HCT116 (cell line): ENCODE measurements around the gene SGIP1. TPM values are rescaled to one million over a fixed set of nuclear protein-coding genes. Genes with fewer than 3 reads are reported as not detected.

ENCODE experiments used
- ATAC-seq: fragments of 200-7000 bp; cut with Tn5 transposase; 2 replicates; pipeline ENCODE4 v1.9.1; 2020; ENCODE audit warnings: mild to moderate bottlenecking, moderate library complexity
- BruUV-seq: library from RNA; stranded (reverse); fragments of 400-500 nt; replicated peaks from 2 replicates; lab custom pipeline; 2021; lab: Mats Ljungman, UMichigan
- CTCF ChIA-PET: fragments of 300-600 bp; sonication (Branson Sonifier 250); formaldehyde crosslinking; loops from one replicate; lab custom pipeline; 2021; ENCODE audit warnings: antibody characterized with exemption; lab: Charles Lee
- POLR2A ChIA-PET: fragments of 300-600, 350-600 bp; sonication (Branson Sonifier 250); formaldehyde crosslinking; loops from one replicate; lab custom pipeline; 2021; ENCODE audit warnings: antibody characterized with exemption; lab: Charles Lee
- RAD21 ChIA-PET, 2 experiments: fragments of 300-600 bp; sonication (Branson Sonifier 250); formaldehyde crosslinking; loops; one replicate each; lab custom pipeline; 2023; ENCODE audit warnings: low total read pairs in 2 of 2; ENCODE audit not compliant: uncharacterized antibody in 2 of 2, unreplicated experiment in 2 of 2, low non-redundant PET in 1 of 2; lab: Charles Lee
- DNase-seq: peaks from one replicate; pipeline ENCODE4 v3.0.0-alpha.2; 2010; ENCODE audit warnings: low read depth, low spot score
- H2AFZ ChIP-seq: fragments of 200-600 bp; shearing (Covaris generic), sonication (generic); 2 replicates; pipeline ENCODE4 v1.6.1; 2017; ENCODE audit warnings: low read depth, mixed run types, mixed read lengths, antibody characterized with exemption, low read length; ENCODE audit not compliant: poor library complexity, severe bottlenecking
- H3K27ac ChIP-seq: 2 replicates; pipeline ENCODE4 v1.5.1; 2012; ENCODE audit warnings: low read depth, low read length
- H3K27me3 ChIP-seq: fragments of 200-600 bp; sonication (generic); 2 replicates; pipeline ENCODE4 v1.6.1; 2016; ENCODE audit warnings: mixed run types, low read length, mixed read lengths; ENCODE audit not compliant: insufficient read depth
- H3K36me3 ChIP-seq, 2 experiments: fragments of 200-500 bp in 1 of 2; fragments of 200-600 bp in 1 of 2; sonication (Bioruptor generic) in 1 of 2; sonication (generic) in 1 of 2; 2 replicates each; pipeline versions ENCODE4 v1.5.1 to v1.6.1; 2014 to 2016; ENCODE audit warnings: low read length in 2 of 2, inconsistent platforms in 1 of 2, mixed read lengths in 1 of 2, mixed run types in 1 of 2; ENCODE audit not compliant: insufficient read depth in 2 of 2, control insufficient read depth in 1 of 2
- H3K4me1 ChIP-seq, 2 experiments: fragments of 200-600 bp in 1 of 2; sonication (generic) in 1 of 2; 2 replicates each; pipeline versions ENCODE4 v1.5.1 to v1.6.1; 2012 to 2017; ENCODE audit warnings: low read length in 2 of 2, inconsistent platforms in 1 of 2, mild to moderate bottlenecking in 1 of 2, mixed read lengths in 1 of 2, mixed run types in 1 of 2, moderate library complexity in 1 of 2; ENCODE audit not compliant: insufficient read depth in 2 of 2, control insufficient read depth in 1 of 2
- H3K4me2 ChIP-seq: fragments of 200-600 bp; sonication (generic); 2 replicates; pipeline ENCODE4 v1.6.1; 2017; ENCODE audit warnings: mixed run types, low read length, mixed read lengths
- H3K4me3 ChIP-seq, 2 experiments: fragments of 200-600 bp in 1 of 2; sonication (generic) in 1 of 2; replicated peaks in 1 of 2; 2 replicates each; pipeline ENCODE4 v1.5.1; 2011 to 2016; ENCODE audit warnings: low read length in 2 of 2, control low read depth in 1 of 2, low read depth in 1 of 2, mild to moderate bottlenecking in 1 of 2, mixed read lengths in 1 of 2, mixed run types in 1 of 2
- H3K79me2 ChIP-seq: fragments of 200-600 bp; sonication (generic); 2 replicates; pipeline ENCODE4 v1.6.1; 2017; ENCODE audit warnings: mild to moderate bottlenecking, mixed run types, low read length, moderate library complexity, mixed read lengths; ENCODE audit not compliant: insufficient read depth
- H3K9ac ChIP-seq: fragments of 200-600 bp; sonication (generic); 2 replicates; pipeline ENCODE4 v1.6.1; 2016; ENCODE audit warnings: low read length, mixed read lengths
- H3K9me2 ChIP-seq: fragments of 200-600 bp; sonication (generic), shearing (Covaris generic); 2 replicates; pipeline ENCODE4 v1.6.1; 2017; ENCODE audit warnings: mixed run types, mild to moderate bottlenecking, moderate library complexity; ENCODE audit not compliant: insufficient read depth
- H3K9me3 ChIP-seq, 2 experiments: fragments of 200-500 bp in 1 of 2; fragments of 200-600 bp in 1 of 2; sonication (Bioruptor generic) in 1 of 2; sonication (generic) in 1 of 2; 2 replicates each; pipeline ENCODE4 v1.6.1; 2014 to 2017; ENCODE audit warnings: low read length in 2 of 2, mixed read lengths in 2 of 2, inconsistent platforms in 1 of 2, low read depth in 1 of 2, mild to moderate bottlenecking in 1 of 2, mixed run types in 1 of 2, moderate library complexity in 1 of 2; ENCODE audit not compliant: control insufficient read depth in 1 of 2, insufficient read depth in 1 of 2
- H4K20me1 ChIP-seq: fragments of 200-600 bp; sonication (generic), shearing (Covaris generic); 2 replicates; pipeline ENCODE4 v1.6.1; 2017; ENCODE audit warnings: mixed run types, mild to moderate bottlenecking, moderate library complexity; ENCODE audit not compliant: insufficient read depth
- CBX3 ChIP-seq: IDR thresholded peaks from 2 replicates; pipeline ENCODE4 v1.6.1; 2012; ENCODE audit warnings: low read depth
- CEBPB ChIP-seq: IDR thresholded peaks from 2 replicates; pipeline ENCODE4 v1.6.1; 2012; ENCODE audit warnings: low read depth
- CTCF ChIP-seq, 3 experiments: fragments of 200-600 bp in 1 of 3; sonication (generic) in 1 of 3; IDR thresholded peaks in 2 of 3; conservative IDR thresholded peaks in 1 of 3; 2 replicates each; pipeline ENCODE4 v1.5.1; 2012 to 2017; ENCODE audit warnings: low read depth in 2 of 3, low read length in 2 of 3, antibody characterized with exemption in 1 of 3, borderline replicate concordance in 1 of 3, control low read depth in 1 of 3, mild to moderate bottlenecking in 1 of 3, mixed read lengths in 1 of 3, mixed run types in 1 of 3, moderate library complexity in 1 of 3; ENCODE audit not compliant: insufficient read depth in 1 of 3
- EGR1 ChIP-seq: IDR thresholded peaks from 2 replicates; pipeline ENCODE4 v1.6.1; 2012; ENCODE audit warnings: low read depth
- EZH2 ChIP-seq: fragments of 200-600 bp; sonication (generic); IDR thresholded peaks from 2 replicates; pipeline ENCODE4 v1.6.1; 2017; ENCODE audit warnings: antibody characterized with exemption, mixed run types
- FOSL1 ChIP-seq: IDR thresholded peaks from 2 replicates; pipeline ENCODE4 v1.6.1; 2012; ENCODE audit warnings: low read depth
- MAX ChIP-seq: IDR thresholded peaks from 2 replicates; pipeline ENCODE4 v1.6.1; 2012
- POLR2A ChIP-seq: IDR thresholded peaks from 2 replicates; pipeline ENCODE4 v1.7.0; 2011; ENCODE audit warnings: borderline replicate concordance; ENCODE audit not compliant: insufficient read depth, insufficient read length; ENCODE audit errors: extremely low read depth
- POLR2AphosphoS5 ChIP-seq: IDR thresholded peaks from 2 replicates; pipeline ENCODE4 v1.6.1; 2011; ENCODE audit warnings: mild to moderate bottlenecking, low read depth, low read length, moderate library complexity
- SIN3A ChIP-seq: IDR thresholded peaks from 2 replicates; pipeline ENCODE4 v1.6.1; 2012; ENCODE audit warnings: low read depth
- SP1 ChIP-seq: IDR thresholded peaks from 2 replicates; pipeline ENCODE4 v1.6.1; 2012; ENCODE audit warnings: low read depth
- YY1 ChIP-seq: IDR thresholded peaks from 2 replicates; pipeline ENCODE4 v1.6.1; 2011; ENCODE audit warnings: low read length, low read depth, moderate library complexity, mild to moderate bottlenecking; ENCODE audit not compliant: insufficient replicate concordance; ENCODE audit errors: extremely low read depth
- ZBTB33 ChIP-seq: IDR thresholded peaks from 2 replicates; pipeline ENCODE4 v1.6.1; 2011; ENCODE audit warnings: mild to moderate bottlenecking, low read length, moderate library complexity; ENCODE audit not compliant: insufficient replicate concordance; ENCODE audit errors: extremely low read depth
- ZFX ChIP-seq: fragments of 450-650 bp; IDR thresholded peaks from 2 replicates; pipeline ENCODE4 v1.6.1; 2017
- ZNF274 ChIP-seq: fragments of 200-500 bp; sonication (Bioruptor generic); IDR thresholded peaks from 2 replicates; pipeline ENCODE4 v1.6.1; 2014; ENCODE audit warnings: mild to moderate bottlenecking, low read depth, low read length, inconsistent platforms
- intact Hi-C: fragments of 100-400 bp; cut with micrococcal nuclease; formaldehyde crosslinking; loops from 2 replicates; pipeline ENCODE4 v1.10.0; 2022
- total RNA-seq: library from RNA; stranded (reverse); gene quantifications from one replicate; pipeline ENCODE4 v1.2.1, GENCODE V29; 2021; ENCODE audit not compliant: unreplicated experiment
- TF ChIP-seq, protein P1 (sequence below): IDR thresholded peaks from 2 replicates; pipeline ENCODE4 v1.6.1; 2012; ENCODE audit warnings: low read depth

Gene SGIP1
- total RNA-seq, 1 experiment from 2014 or later, result 0.15 TPM

DNA sequence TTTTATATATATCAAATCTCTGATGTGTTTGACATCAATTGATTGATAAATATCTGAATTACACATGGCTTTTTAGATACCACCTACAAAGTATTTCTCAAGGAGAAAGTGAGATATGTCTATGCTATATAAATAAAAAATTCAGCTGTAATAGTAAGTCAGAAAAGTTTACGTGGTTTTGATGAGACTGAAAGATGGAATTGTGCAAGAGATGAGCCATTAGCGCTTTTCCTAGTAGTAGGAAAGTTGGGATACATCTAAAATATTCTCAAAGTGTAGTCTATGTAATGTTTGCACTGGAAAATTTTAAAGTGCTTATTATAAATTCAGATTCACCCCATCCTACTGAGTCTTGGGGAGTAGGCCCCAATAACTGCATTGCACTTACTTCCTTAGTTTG, 49.1 kb downstream of the SGIP1 start:
- no peak overlapping the region for H3K4me2 ChIP-seq
- no peak overlapping the region for H2AFZ ChIP-seq
- H3K9ac ChIP-seq, result no peak overlapping the region
- ATAC-seq, result no peak
- H4K20me1 ChIP-seq, result no peaks in the 10 kb centered on the region
- no TSS peak for BruUV-seq
- no peaks in the 10 kb centered on the region for H3K4me1 ChIP-seq
- no peak overlapping the region for H3K4me3 ChIP-seq
- peaks cover 3% of the 10 kb centered on the region; the same call in 1 of the 2 replicates for H3K9me2 ChIP-seq
- POLR2A ChIA-PET, result no interaction called here
- DNase-seq, result no peak
- no peak overlapping the region for H3K27ac ChIP-seq
- CTCF ChIA-PET, result no interaction called here
- TF ChIP-seq POLR2A, result no peak
- TF ChIP-seq MAX, result no peak
- TF ChIP-seq, protein P1, sequence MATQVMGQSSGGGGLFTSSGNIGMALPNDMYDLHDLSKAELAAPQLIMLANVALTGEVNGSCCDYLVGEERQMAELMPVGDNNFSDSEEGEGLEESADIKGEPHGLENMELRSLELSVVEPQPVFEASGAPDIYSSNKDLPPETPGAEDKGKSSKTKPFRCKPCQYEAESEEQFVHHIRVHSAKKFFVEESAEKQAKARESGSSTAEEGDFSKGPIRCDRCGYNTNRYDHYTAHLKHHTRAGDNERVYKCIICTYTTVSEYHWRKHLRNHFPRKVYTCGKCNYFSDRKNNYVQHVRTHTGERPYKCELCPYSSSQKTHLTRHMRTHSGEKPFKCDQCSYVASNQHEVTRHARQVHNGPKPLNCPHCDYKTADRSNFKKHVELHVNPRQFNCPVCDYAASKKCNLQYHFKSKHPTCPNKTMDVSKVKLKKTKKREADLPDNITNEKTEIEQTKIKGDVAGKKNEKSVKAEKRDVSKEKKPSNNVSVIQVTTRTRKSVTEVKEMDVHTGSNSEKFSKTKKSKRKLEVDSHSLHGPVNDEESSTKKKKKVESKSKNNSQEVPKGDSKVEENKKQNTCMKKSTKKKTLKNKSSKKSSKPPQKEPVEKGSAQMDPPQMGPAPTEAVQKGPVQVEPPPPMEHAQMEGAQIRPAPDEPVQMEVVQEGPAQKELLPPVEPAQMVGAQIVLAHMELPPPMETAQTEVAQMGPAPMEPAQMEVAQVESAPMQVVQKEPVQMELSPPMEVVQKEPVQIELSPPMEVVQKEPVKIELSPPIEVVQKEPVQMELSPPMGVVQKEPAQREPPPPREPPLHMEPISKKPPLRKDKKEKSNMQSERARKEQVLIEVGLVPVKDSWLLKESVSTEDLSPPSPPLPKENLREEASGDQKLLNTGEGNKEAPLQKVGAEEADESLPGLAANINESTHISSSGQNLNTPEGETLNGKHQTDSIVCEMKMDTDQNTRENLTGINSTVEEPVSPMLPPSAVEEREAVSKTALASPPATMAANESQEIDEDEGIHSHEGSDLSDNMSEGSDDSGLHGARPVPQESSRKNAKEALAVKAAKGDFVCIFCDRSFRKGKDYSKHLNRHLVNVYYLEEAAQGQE, result no peak
- no peak for TF ChIP-seq ZFX
- TF ChIP-seq ZBTB33, result no peak
- TF ChIP-seq POLR2AphosphoS5, result no peak
- TF ChIP-seq YY1, result no peak
- TF ChIP-seq SIN3A, result no peak
- TF ChIP-seq CBX3, result no peak
- no peak for TF ChIP-seq EZH2
- no peak for TF ChIP-seq SP1
- TF ChIP-seq FOSL1, result no peak
- no peak for TF ChIP-seq CEBPB
- TF ChIP-seq ZNF274, result no peak
- no peak for TF ChIP-seq CTCF (IDR thresholded peaks at IDR 0.05 in 2 of 3, conservative IDR thresholded peaks at IDR 0.05 in 1 of 3; ENCODE audit: borderline replicate concordance in 1 of 3, insufficient read depth in 1 of 3, low read depth in 2 of 3, low read length in 2 of 3)
- TF ChIP-seq EGR1, result no peak
- no peaks in the 10 kb centered on the region for H3K36me3 ChIP-seq
- H3K79me2 ChIP-seq, result no peaks in the 10 kb centered on the region
- intact Hi-C loops, result no loop called here
- no peaks in the 10 kb centered on the region for H3K27me3 ChIP-seq
- RAD21 ChIA-PET, result no interaction called here
- H3K9me3 ChIP-seq, result no peaks in the 10 kb centered on the region
